HEK293 (cell line): ENCODE results near the gene CDC42BPA.
A peak's percentile ranks its signal among the peaks of the same experiment; 100 is the strongest.

Experiments
- CTCF ChIA-PET: fragments of 350-600 bp; formaldehyde crosslinking; extraction: SDS; loops from one replicate; lab custom pipeline; 2021; ENCODE audit warnings: antibody characterized with exemption; lab: Yijun Ruan, JAX
- POLR2A ChIA-PET: fragments of 300-600 bp; formaldehyde crosslinking; extraction: SDS; loops from one replicate; lab custom pipeline; 2020; ENCODE audit warnings: antibody characterized with exemption, inconsistent platforms; lab: Yijun Ruan, JAX
- H3K27ac ChIP-seq: fragments of 200-500 bp; sonication (Bioruptor generic); 2 replicates; pipeline ENCODE4 v1.5.1; 2014; ENCODE audit warnings: low read depth, low read length, control low read depth, inconsistent platforms; ENCODE audit errors: extremely low read depth
- H3K36me3 ChIP-seq, 2 experiments: fragments of 200-500 bp in 1 of 2; sonication (Bioruptor generic) in 1 of 2; 1 replicate in 1 of 2; 2 replicates in 1 of 2; pipeline ENCODE4 v1.5.1; 2014 to 2017; ENCODE audit warnings: inconsistent platforms in 2 of 2, low read length in 2 of 2; ENCODE audit not compliant: control insufficient read depth in 2 of 2, insufficient read depth in 1 of 2
- H3K4me1 ChIP-seq: fragments of 200-500 bp; sonication (Bioruptor generic); 2 replicates; pipeline ENCODE4 v1.5.1; 2014; ENCODE audit warnings: mild to moderate bottlenecking, low read length, inconsistent platforms; ENCODE audit not compliant: control insufficient read depth, insufficient read depth
- H3K4me3 ChIP-seq: 2 replicates; pipeline ENCODE4 v1.5.1; 2011; ENCODE audit warnings: low read depth, mild to moderate bottlenecking, control low read depth, low read length, moderate library complexity
- H3K9me3 ChIP-seq: fragments of 200-500 bp; sonication (Bioruptor generic); 2 replicates; pipeline ENCODE4 v1.5.1; 2014; ENCODE audit warnings: low read depth, low read length, inconsistent platforms; ENCODE audit not compliant: control insufficient read depth, insufficient read depth
- GLIS1 ChIP-seq: fragments of 450-650 bp; formaldehyde crosslinking; IDR thresholded peaks from 2 replicates; pipeline ENCODE4 v1.5.1; 2016; ENCODE audit warnings: missing biosample characterization, missing genetic modification characterization
- KLF10 ChIP-seq: fragments of 450-650 bp; IDR thresholded peaks from 2 replicates; pipeline ENCODE4 v1.5.1; 2018; ENCODE audit warnings: missing biosample characterization, mild to moderate bottlenecking, missing genetic modification characterization
- PRDM10 ChIP-seq: fragments of 450-650 bp; formaldehyde crosslinking; IDR thresholded peaks from 2 replicates; pipeline ENCODE4 v1.5.1; 2016; ENCODE audit warnings: missing biosample characterization, missing genetic modification characterization
- SCRT1 ChIP-seq: fragments of 450-650 bp; formaldehyde crosslinking; IDR thresholded peaks from 2 replicates; pipeline ENCODE4 v1.5.1; 2016; ENCODE audit warnings: missing biosample characterization, missing genetic modification characterization, borderline replicate concordance
- SCRT2 ChIP-seq: fragments of 450-650 bp; formaldehyde crosslinking; IDR thresholded peaks from 2 replicates; pipeline ENCODE4 v1.5.1; 2016; ENCODE audit warnings: missing biosample characterization, missing genetic modification characterization
- ZBTB20 ChIP-seq: fragments of 450-650 bp; formaldehyde crosslinking; IDR thresholded peaks from 2 replicates; pipeline ENCODE4 v1.5.1; 2016; ENCODE audit warnings: missing biosample characterization, missing genetic modification characterization
- ZBTB48 ChIP-seq: fragments of 450-650 bp; formaldehyde crosslinking; IDR thresholded peaks from 2 replicates; pipeline ENCODE4 v1.5.1; 2016; ENCODE audit warnings: missing biosample characterization, missing genetic modification characterization
- ZNF23 ChIP-seq: fragments of 450-650 bp; formaldehyde crosslinking; IDR thresholded peaks from 2 replicates; pipeline ENCODE4 v1.5.1; 2016; ENCODE audit warnings: missing biosample characterization, missing genetic modification characterization, borderline replicate concordance
- ZNF354C ChIP-seq: fragments of 450-650 bp; formaldehyde crosslinking; IDR thresholded peaks from 2 replicates; pipeline ENCODE4 v1.5.1; 2016; ENCODE audit warnings: missing biosample characterization, missing genetic modification characterization, low read depth, borderline replicate concordance
- ZNF555 ChIP-seq: fragments of 450-650 bp; formaldehyde crosslinking; conservative IDR thresholded peaks from 2 replicates; pipeline ENCODE4 v1.5.1; 2017; ENCODE audit warnings: missing biosample characterization, mild to moderate bottlenecking, missing genetic modification characterization, inconsistent platforms
- ZNF768 ChIP-seq: fragments of 450-650 bp; formaldehyde crosslinking; IDR thresholded peaks from 2 replicates; pipeline ENCODE4 v1.5.1; 2018; ENCODE audit warnings: missing biosample characterization, mild to moderate bottlenecking, missing genetic modification characterization
- TF ChIP-seq, protein P1 (sequence below): fragments of 450-650 bp; formaldehyde crosslinking; IDR thresholded peaks from 2 replicates; pipeline ENCODE4 v1.5.1; 2016; ENCODE audit warnings: missing biosample characterization, missing genetic modification characterization, borderline replicate concordance
- TF ChIP-seq, protein P2 (sequence below): fragments of 450-650 bp; formaldehyde crosslinking; IDR thresholded peaks from 2 replicates; pipeline ENCODE4 v1.5.0; 2017; ENCODE audit warnings: missing biosample characterization, missing genetic modification characterization, borderline replicate concordance
- TF ChIP-seq, protein P3 (sequence below): fragments of 450-650 bp; formaldehyde crosslinking; IDR thresholded peaks from 2 replicates; pipeline ENCODE4 v1.5.1; 2017; ENCODE audit warnings: missing biosample characterization, missing genetic modification characterization

The CDC42BPA gene

DNA sequence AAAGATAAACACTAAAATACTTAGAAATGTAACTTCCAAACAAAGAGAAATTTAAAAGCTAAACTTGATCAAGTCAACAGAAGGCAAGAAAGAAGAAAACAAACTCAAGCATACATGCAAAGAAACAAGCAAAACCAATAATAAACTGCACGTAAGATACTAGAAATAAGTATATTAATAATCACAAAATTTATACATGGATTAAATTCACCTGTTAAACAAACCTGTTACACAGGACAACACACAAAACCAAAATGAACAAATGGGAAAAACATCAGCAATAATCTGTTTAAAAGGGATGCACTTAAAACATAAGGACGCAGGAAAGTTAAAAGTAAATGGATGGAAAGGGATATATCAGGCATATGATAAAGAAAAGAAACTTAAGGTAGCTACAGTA, 165.8 kb downstream of the CDC42BPA start:
- POLR2A ChIA-PET = no interaction called here

More for the DNA sequence above, 165.8 kb downstream of the CDC42BPA start:
- Histone ChIP-seq H3K36me3 (no peaks in the 10 kb centered on the region), H3K4me3 (no peak overlapping the region), H3K4me1 (no peaks in the 10 kb centered on the region), H3K27ac (no peak overlapping the region), H3K9me3 (no peaks in the 10 kb centered on the region)
- CTCF ChIA-PET = interaction anchor here (0.6 kb wide), 1 partner anchor 1359 kb away, joined by 3 read pairs; no protein-coding TSS in a partner anchor
- TF ChIP-seq ZNF555 (tag by site-specific recombination) (0 out of 2 replicates have a peak, but pooled peaks have one; percentile 2), ZBTB20 (tag by site-specific recombination) (no peak), ZBTB48 (tag by site-specific recombination) (no peak), ZNF354C (no peak), SCRT2 (tag by site-specific recombination) (peak; percentile 80), KLF10 (no peak), ZNF23 (tag by site-specific recombination) (no peak), GLIS1 (tag by site-specific recombination) (no peak), ZNF768 (tag by site-specific recombination) (no peak), PRDM10 (no peak), SCRT1 (tag by site-specific recombination) (peak; percentile 67)
- TF ChIP-seq, protein P1, sequence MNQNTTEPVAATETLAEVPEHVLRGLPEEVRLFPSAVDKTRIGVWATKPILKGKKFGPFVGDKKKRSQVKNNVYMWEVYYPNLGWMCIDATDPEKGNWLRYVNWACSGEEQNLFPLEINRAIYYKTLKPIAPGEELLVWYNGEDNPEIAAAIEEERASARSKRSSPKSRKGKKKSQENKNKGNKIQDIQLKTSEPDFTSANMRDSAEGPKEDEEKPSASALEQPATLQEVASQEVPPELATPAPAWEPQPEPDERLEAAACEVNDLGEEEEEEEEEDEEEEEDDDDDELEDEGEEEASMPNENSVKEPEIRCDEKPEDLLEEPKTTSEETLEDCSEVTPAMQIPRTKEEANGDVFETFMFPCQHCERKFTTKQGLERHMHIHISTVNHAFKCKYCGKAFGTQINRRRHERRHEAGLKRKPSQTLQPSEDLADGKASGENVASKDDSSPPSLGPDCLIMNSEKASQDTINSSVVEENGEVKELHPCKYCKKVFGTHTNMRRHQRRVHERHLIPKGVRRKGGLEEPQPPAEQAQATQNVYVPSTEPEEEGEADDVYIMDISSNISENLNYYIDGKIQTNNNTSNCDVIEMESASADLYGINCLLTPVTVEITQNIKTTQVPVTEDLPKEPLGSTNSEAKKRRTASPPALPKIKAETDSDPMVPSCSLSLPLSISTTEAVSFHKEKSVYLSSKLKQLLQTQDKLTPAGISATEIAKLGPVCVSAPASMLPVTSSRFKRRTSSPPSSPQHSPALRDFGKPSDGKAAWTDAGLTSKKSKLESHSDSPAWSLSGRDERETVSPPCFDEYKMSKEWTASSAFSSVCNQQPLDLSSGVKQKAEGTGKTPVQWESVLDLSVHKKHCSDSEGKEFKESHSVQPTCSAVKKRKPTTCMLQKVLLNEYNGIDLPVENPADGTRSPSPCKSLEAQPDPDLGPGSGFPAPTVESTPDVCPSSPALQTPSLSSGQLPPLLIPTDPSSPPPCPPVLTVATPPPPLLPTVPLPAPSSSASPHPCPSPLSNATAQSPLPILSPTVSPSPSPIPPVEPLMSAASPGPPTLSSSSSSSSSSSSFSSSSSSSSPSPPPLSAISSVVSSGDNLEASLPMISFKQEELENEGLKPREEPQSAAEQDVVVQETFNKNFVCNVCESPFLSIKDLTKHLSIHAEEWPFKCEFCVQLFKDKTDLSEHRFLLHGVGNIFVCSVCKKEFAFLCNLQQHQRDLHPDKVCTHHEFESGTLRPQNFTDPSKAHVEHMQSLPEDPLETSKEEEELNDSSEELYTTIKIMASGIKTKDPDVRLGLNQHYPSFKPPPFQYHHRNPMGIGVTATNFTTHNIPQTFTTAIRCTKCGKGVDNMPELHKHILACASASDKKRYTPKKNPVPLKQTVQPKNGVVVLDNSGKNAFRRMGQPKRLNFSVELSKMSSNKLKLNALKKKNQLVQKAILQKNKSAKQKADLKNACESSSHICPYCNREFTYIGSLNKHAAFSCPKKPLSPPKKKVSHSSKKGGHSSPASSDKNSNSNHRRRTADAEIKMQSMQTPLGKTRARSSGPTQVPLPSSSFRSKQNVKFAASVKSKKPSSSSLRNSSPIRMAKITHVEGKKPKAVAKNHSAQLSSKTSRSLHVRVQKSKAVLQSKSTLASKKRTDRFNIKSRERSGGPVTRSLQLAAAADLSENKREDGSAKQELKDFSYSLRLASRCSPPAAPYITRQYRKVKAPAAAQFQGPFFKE (tag by site-specific recombination) = no peak
- TF ChIP-seq, protein P2, sequence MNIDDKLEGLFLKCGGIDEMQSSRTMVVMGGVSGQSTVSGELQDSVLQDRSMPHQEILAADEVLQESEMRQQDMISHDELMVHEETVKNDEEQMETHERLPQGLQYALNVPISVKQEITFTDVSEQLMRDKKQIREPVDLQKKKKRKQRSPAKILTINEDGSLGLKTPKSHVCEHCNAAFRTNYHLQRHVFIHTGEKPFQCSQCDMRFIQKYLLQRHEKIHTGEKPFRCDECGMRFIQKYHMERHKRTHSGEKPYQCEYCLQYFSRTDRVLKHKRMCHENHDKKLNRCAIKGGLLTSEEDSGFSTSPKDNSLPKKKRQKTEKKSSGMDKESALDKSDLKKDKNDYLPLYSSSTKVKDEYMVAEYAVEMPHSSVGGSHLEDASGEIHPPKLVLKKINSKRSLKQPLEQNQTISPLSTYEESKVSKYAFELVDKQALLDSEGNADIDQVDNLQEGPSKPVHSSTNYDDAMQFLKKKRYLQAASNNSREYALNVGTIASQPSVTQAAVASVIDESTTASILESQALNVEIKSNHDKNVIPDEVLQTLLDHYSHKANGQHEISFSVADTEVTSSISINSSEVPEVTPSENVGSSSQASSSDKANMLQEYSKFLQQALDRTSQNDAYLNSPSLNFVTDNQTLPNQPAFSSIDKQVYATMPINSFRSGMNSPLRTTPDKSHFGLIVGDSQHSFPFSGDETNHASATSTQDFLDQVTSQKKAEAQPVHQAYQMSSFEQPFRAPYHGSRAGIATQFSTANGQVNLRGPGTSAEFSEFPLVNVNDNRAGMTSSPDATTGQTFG = no peak
- TF ChIP-seq, protein P3, sequence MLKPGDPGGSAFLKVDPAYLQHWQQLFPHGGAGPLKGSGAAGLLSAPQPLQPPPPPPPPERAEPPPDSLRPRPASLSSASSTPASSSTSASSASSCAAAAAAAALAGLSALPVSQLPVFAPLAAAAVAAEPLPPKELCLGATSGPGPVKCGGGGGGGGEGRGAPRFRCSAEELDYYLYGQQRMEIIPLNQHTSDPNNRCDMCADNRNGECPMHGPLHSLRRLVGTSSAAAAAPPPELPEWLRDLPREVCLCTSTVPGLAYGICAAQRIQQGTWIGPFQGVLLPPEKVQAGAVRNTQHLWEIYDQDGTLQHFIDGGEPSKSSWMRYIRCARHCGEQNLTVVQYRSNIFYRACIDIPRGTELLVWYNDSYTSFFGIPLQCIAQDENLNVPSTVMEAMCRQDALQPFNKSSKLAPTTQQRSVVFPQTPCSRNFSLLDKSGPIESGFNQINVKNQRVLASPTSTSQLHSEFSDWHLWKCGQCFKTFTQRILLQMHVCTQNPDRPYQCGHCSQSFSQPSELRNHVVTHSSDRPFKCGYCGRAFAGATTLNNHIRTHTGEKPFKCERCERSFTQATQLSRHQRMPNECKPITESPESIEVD (tag by site-specific recombination) = no peak
